ELF-1 (cell line): ENCODE measurements around the gene AMER3.

Experiments used
- DNase-seq: peaks from one replicate; pipeline ENCODE4 v3.0.0-alpha.2; 2016; ENCODE audit warnings: low read depth, low spot score

Gene AMER3

DNA sequence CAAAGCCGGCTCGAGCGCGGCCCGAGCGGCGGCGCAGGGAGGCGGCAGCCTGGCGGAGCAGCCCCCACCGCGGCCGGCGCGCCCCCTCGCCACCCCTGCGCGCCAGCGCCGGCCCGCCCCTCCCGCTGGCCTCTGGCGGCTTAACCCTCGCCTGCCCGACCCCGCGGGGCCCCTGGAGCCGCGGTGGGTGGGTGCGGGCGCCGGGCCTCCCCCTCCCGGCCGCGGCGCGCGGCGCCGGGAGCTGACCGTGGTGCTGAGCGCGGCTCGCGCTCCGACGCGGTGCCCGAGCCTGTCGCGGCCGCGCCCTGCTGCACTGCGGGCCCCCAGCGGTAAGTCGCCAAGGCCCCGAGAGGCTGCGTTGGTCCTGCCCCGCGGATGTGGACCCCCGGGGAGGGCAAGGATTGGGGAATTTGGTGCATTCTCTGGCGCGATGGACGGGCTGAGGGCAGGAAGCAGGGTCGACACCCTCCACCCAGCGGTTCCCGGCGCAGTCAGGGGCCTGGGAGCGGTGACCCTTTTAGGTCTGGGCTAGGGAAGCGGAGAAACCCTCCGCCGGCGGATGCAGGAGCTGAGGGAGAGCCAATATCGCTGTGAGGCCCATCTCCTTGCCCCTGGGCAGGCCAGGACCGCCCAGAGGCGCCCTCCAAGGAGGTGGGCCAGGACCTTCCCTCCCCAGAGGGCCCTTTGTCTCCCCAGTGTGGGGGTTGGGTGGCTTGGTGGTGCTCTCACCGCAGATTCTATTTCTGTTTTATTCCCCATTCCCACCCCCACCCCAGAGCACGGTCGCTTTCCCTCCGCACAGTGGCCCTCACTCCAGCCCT, 923 bp downstream of the AMER3 start:
- DNase-seq, result peak; percentile 69

DNA sequence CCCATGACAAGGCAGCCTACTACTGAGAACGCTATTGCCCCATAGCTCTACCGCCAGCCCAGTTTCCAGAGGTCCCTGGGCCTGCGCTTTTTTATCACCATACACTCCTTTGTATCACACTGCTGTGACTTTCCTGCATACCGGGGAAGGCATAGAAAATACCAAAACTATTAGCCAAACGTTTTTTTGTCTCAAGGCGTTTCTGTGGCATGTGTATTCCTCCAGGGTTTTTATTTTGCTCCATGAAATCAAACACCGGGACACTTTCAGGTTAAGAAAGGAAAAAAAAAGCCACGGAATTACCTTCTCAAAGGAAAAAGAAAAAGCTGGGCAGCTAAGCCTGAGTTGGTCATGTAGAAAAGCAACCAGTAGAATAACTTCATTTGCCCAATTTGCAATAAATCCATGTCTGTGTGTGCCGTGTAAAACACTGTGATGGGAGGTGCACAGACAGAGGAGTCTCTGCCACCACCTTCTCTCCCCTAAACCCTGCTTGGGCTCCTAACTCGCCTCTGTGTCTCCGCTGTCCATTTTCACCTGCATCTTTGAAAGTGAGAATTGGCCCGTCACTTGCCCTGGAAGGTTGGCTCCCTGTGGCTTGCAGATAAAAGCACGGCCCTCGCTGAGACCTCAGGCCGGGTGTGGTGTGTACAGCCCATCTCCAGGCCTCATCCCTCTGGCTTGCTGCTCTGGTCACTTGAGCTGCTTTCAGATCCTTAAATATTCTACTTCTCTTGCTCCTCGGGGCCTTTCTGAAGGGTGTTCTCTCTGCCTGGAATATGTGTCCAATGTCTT, 1.7 kb downstream of the AMER3 start:
- no peak for DNase-seq

DNA sequence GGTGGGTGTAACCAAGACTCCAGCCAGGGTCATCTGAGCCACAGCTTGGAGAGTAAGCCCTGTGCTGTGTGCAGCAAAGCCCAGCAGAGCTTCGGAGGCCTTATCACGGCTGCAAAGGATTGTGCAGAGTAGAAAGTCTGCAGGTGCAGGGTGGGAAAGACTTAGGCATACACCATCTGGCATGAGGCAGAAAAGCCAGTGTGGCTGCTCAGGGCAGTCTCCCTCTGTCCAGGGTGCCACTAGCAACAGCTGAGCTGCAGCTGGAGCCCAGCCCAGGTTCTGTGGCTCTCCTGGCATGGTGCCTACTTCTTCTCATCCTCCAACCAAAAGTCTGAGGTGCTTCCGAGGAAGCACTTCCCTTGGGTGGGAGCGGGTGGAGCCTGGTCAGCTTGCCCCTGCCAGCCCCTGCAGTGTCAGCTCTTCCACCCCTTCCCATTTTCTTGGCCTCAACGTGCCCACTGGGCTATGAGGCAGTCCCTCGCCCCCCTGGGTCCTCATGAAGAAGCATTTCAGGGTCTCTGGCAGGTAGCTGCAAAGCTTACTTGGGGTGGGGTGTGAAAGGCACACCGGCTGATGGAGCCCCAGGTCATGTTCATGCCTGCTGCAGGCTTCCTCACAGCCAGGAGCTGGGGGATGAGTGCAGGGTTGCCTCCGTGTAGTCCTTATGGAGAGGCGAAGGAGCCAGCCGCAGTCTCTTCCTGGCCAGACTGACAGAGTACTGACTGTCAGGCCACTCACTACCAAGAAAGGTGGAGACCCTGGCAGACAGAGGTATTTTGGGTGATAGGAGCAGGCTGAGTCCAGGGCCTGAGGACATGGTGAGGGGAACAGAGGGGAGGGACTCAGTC, 4.8 kb downstream of the AMER3 start:
- no peak for DNase-seq

- DNase-seq, result no peak
Measured at GRCh38 chr2:130760754-130761751, 5.7 kb downstream of the AMER3 start.

GRCh38 chr2:130762031-130762909, 6.9 kb downstream of the AMER3 start:
- no peak for DNase-seq

GRCh38 chr2:130762910-130763385, 7.6 kb downstream of the AMER3 start:
- no peak for DNase-seq

- DNase-seq, result no peak
Measured at GRCh38 chr2:130763405-130763804, 8.1 kb downstream of the AMER3 start.

DNA sequence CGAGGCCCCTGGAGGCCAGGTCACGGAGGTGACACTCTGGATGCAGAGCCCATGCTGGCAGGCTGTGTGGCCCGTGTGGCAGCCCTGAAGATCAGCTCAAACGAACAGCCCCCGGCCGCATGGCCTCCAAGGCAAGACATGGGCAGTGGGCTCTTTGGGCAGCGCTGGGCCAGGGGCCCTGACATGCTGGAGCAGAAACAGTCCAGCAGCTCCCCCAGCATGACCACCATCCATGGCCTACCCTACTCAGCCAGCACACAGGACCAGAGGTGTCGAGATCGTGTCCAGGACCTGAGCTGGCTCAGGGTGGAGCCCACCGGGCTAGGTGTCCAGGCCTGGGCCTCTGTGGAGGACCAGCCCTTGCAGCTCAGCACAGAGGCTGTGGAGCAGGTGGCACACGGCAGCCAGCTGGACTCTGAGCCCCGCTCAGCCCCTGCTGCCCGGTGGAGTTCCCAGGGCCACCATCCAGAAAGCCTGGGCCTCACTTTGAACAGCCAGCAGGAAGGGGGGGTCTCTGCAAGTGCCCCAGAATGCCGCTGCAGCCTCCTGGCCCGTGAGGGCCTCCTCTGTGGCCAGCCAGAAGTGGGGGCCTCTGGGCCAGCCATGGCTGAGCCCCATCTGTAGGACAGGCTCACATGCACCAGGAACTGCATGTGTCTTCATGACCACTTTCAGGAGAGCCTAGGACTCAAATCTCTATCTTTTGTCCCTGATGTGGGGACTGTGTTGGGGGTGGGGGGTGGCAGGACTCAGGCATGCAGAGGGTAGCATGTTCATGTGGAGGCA, 8.9 kb downstream of the AMER3 start:
- no peak for DNase-seq

DNA sequence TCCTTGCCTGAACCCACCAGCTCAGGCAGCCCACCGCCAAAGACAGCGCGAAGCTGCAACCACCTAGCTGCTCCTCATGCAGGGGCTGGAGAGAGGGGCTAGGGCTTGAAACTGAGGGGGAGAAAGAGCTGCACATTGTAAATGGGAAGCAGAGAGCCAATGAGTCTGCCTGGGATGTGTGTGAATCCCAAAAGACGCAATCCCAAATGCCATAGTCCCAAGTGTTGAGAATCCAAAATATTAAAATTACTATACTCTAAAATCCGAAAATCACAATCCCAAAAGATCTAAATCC, 9.4 kb downstream of the AMER3 start:
- DNase-seq, result no peak

GRCh38 chr2:130765464-130765863, 10.1 kb downstream of the AMER3 start:
- DNase-seq, result no peak

DNA sequence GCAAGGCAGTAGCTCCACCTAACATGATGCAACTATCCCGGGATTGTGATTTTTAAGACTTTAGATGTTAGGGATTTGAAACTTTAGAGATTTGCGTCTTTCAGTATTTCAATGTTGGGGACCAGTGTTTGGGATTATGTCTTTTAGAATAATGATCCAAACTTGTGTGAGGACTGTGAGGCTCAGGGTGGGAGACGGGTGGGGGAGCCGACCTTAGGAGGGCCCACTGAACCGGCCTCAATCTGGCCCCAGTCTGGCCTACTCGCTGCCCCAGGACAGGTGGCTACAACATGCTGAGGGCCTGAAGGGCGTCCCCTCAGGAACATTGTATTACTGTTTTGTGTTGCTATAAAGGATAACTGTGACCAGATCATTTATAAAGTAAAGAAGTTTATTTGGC, 10.7 kb downstream of the AMER3 start:
- DNase-seq, result no peak

DNA sequence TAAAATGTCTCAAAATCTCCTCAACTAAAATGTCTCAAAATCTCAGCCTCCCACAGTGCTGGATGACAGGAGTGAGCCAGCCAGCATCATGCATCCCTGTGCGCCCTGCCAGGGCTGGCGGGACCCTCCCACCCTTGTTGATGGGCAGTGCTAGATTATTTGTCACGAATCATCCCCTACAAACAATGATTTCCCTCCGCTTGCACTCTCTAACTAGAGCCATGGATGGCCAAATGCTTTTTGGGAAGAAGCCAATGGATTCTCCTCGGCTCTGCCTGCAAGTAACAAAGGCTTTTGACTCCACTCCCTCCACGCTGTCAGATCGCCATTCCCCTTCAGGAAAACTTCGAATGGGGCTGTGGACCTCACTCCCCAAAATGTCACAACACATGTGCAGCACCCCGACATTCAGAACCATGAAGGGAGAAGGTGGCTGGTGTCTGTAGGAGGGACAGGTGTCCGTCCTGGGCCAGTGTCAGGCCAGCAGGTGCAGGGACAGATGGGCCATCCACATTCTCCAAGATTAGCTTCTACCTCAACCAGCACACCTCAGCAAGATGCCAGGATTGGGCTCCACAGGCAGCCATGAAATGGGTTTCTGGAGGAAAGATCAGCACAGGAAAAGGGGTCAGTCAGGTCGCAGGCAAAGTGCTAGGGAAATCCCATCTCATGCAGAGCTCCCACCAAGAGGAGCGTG, 11.5 kb downstream of the AMER3 start:
- DNase-seq, result no peak

- DNase-seq, result no peak
Measured at GRCh38 chr2:130767408-130767775, 12.1 kb downstream of the AMER3 start.

DNA sequence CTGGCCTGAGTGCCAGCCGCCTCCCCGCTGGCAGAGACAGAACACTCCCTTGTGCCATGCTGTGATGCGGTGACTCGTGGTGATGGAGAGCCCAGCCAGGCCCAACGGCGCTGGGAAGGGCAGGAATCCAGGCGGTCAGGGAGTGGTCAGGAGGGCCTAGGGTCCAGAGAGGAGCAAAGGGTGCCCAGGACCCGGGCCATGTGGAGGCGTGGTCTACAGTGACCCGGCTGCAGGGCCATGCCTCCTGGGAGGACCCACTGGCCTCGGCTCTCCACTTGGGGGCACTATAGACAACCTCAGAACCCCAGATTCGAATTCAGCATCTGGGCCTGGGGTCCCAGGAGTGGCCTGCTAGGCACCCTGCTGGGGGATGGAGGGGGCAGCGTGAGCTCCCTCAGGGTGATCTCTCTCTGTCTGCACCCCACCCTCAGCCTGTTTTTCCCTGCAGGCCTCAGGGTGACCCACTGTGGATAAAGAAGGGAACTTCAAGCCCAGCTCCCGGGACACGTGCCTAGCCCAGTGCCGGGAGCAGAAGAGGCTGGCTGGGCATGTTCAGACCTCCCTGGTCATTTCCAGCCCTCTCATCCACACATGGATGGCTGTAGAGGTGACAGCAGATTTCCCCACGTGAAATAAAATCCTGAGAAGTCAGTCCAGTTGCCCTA, 13.0 kb downstream of the AMER3 start:
- no peak for DNase-seq

GRCh38 chr2:130769343-130769907, 14.1 kb downstream of the AMER3 start:
- DNase-seq, result peak; percentile 44

DNA sequence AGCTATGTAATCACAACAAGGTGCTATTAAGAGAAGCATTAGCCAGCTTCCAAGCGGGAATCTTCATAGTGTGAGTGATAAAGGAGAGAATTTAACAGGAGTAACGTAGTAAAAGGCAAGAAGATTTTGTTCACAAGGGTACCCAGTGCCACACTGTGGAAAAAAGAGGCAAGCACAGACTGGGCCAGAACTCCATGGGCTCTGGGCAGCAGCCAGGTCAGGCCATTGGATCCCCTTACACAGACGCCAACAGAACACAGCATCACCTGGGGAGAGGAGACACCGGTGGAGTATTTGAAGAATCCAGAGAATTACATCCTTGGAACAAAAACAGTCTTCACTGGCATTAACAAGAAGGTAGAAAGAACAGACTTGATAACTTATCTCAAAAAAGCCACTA, 21.2 kb downstream of the AMER3 start:
- peak; percentile 38 for DNase-seq

DNA sequence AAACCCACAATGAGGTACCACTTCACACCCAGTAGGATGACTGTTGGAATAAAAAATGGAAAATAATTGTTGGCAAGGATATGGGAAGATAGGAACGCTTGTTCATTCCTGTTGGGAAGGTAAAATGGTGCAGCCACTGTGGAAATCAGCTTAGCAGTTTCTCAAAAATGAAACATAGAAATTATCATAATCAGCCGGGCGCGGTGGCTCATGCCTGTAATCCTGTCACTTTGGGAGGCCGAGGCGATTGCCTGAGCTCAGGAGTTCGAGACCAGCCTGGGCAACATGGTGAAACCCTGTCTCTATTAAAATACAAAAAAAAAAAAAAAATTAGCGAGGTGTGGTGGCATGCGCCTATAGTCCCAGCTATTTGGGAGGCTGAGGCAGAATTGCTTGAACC, 23.4 kb downstream of the AMER3 start:
- DNase-seq, result no peak
